MCF 10A (cell line): ENCODE results near the gene EFEMP1. TPM values are rescaled to one million over a fixed set of nuclear protein-coding genes. Genes with fewer than 3 reads are reported as not detected.
A peak's percentile ranks its signal among the peaks of the same experiment; 100 is the strongest.

Experiments used
- BruUV-seq: library from RNA; stranded (reverse); fragments of 400-500 nt; replicated peaks from 2 replicates; lab custom pipeline; 2021; lab: Mats Ljungman, UMichigan
- CTCF ChIA-PET: fragments of 300-600 bp; sonication (Branson Sonifier 250); formaldehyde crosslinking; extraction: SDS; loops from one replicate; lab custom pipeline; 2021; ENCODE audit warnings: antibody characterized with exemption, inconsistent platforms; lab: Yijun Ruan, JAX
- POLR2A ChIA-PET: fragments of 300-600, 350-650 bp; sonication (Branson Sonifier 250); formaldehyde crosslinking; extraction: SDS; loops from one replicate; lab custom pipeline; 2020; ENCODE audit warnings: antibody characterized with exemption, inconsistent platforms; lab: Yijun Ruan, JAX
- DNase-seq: peaks from one replicate; pipeline ENCODE4 v3.0.0-alpha.2; 2018; ENCODE audit not compliant: unreplicated experiment
- H3K27ac Mint-ChIP-seq: one replicate; pipeline ENCODE4 v1.8.0; 2022; ENCODE audit warnings: mild to moderate bottlenecking, low read depth, mixed read lengths; ENCODE audit not compliant: unreplicated experiment
- H3K27me3 Mint-ChIP-seq: one replicate; pipeline ENCODE4 v1.8.0; 2022; ENCODE audit warnings: mixed read lengths; ENCODE audit not compliant: insufficient read depth, unreplicated experiment
- H3K36me3 Mint-ChIP-seq: one replicate; pipeline ENCODE4 v1.8.0; 2022; ENCODE audit warnings: mild to moderate bottlenecking, moderate library complexity, mixed read lengths; ENCODE audit not compliant: insufficient read depth, unreplicated experiment
- H3K4me1 Mint-ChIP-seq: one replicate; pipeline ENCODE4 v1.8.0; 2022; ENCODE audit warnings: mixed read lengths; ENCODE audit not compliant: insufficient read depth, unreplicated experiment
- H3K4me3 Mint-ChIP-seq: one replicate; pipeline ENCODE4 v1.8.0; 2022; ENCODE audit warnings: mild to moderate bottlenecking, moderate library complexity, mixed read lengths; ENCODE audit not compliant: unreplicated experiment
- H3K9me3 Mint-ChIP-seq: one replicate; pipeline ENCODE4 v1.8.0; 2022; ENCODE audit warnings: mixed read lengths; ENCODE audit not compliant: unreplicated experiment
- CTCF ChIP-seq: fragments of 200-600 bp; IDR thresholded peaks from one replicate; pipeline ENCODE4 v1.8.0; 2022; ENCODE audit warnings: antibody characterized with exemption, mild to moderate bottlenecking; ENCODE audit not compliant: unreplicated experiment
- intact Hi-C: fragments of 100-400 bp; cut with micrococcal nuclease; formaldehyde crosslinking; loops from 2 replicates; pipeline ENCODE4 v1.14.1; 2022
- total RNA-seq: library from RNA; stranded (reverse); gene quantifications from 2 replicates; pipeline ENCODE4 v1.2.3, GENCODE V29; 2022

Gene EFEMP1
- total RNA-seq, 1 experiment from 2014 or later, result 163 TPM

DNA sequence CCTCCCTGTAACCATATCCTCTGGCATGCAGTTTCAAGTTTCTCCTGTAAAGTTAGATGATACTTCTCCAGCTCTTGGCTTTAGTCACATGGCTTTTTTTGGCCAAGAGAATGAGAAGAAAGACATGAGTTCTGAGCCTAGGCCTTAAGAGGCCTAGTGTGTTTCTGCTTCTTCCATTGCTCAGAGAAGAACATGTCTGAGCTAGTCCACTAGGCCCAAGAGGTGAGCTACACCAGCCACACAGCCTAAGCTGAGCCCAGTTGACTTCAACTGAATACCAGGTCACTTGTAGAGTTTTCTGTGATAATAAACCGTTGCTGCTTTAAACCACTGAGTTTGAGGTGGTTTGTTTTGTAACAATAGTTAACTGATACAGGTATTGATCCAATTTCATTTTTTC is 19.9 kb upstream of the EFEMP1 start:
- no peaks in the 10 kb centered on the region for H3K27me3 Mint-ChIP-seq
- intact Hi-C loops, result no loop called here
- no peak for DNase-seq
- no peaks in the 10 kb centered on the region for H3K36me3 Mint-ChIP-seq
- ChIA-PET POLR2A (interaction anchor here (1.4 to 1.5 kb wide), 2 partner anchors 11 to 15 kb away, joined by 5 to 8 read pairs; no protein-coding TSS in a partner anchor), CTCF (interaction anchor here (0.6 to 1.8 kb wide), 2 partner anchors 20 to 226 kb away, joined by 3 to 7 read pairs; partner anchors contain the start of gene EFEMP1)
- TF ChIP-seq CTCF, result no peak
- no peaks in the 10 kb centered on the region for H3K4me1 Mint-ChIP-seq
- no peak overlapping the region for H3K4me3 Mint-ChIP-seq
- H3K9me3 Mint-ChIP-seq, result no peaks in the 10 kb centered on the region
- H3K27ac Mint-ChIP-seq, result peak overlapping the region; percentile 63
- no TSS peak for BruUV-seq

DNA sequence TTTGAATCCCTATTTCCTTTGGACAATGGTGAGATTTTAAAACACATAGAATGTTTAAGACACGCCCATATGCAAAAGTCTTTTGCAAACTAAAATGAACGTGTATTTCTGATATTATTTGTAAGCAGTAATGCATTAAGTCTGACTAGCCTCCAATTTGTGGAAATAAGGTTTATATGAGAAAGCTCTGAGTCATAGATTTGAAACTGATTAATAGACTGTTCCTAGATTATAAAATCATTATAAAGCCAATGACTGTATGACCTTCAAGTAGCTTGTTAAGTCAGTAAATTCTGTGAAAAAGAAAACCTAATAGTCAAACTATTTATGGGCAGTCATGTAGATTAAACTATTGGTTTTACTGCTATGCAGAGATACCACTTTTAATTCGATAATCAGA is 12.8 kb upstream of the EFEMP1 start:
- Mint-ChIP-seq H3K4me3 (no peak overlapping the region), H3K27ac (no peak overlapping the region), H3K4me1 (no peaks in the 10 kb centered on the region), H3K9me3 (no peaks in the 10 kb centered on the region), H3K27me3 (no peaks in the 10 kb centered on the region), H3K36me3 (no peaks in the 10 kb centered on the region)
- POLR2A ChIA-PET, result interaction anchor here (0.5 kb wide), 1 partner anchor 36 kb away, joined by 4 read pairs; no protein-coding TSS in a partner anchor
- BruUV-seq, result no TSS peak
- no peak for TF ChIP-seq CTCF
- CTCF ChIA-PET, result no interaction called here
- no peak for DNase-seq
- intact Hi-C loops, result no loop called here

- BruUV-seq, result no TSS peak
- H3K9me3 Mint-ChIP-seq, result no peaks in the 10 kb centered on the region
- no peak for TF ChIP-seq CTCF
- H3K36me3 Mint-ChIP-seq, result no peaks in the 10 kb centered on the region
- no peaks in the 10 kb centered on the region for H3K4me1 Mint-ChIP-seq
- ChIA-PET POLR2A (interaction anchor here (0.6 kb wide), 1 partner anchor 293 kb away, joined by 3 read pairs; no protein-coding TSS in a partner anchor), CTCF (interaction anchor here (0.7 to 1.2 kb wide), 3 partner anchors 12 to 167 kb away, joined by 3 to 5 read pairs (median 3); no protein-coding TSS in a partner anchor)
- no peak for DNase-seq
- no peaks in the 10 kb centered on the region for H3K27me3 Mint-ChIP-seq
- no peak overlapping the region for H3K4me3 Mint-ChIP-seq
- intact Hi-C loops, result no loop called here
- H3K27ac Mint-ChIP-seq, result no peak overlapping the region
These were observed 10.8 kb upstream of the EFEMP1 start for GRCh38 chr2:55934337-55934736.

- POLR2A ChIA-PET, result interaction anchor here (1.2 kb wide), 1 partner anchor 25 kb away, joined by 3 read pairs; no protein-coding TSS in a partner anchor
- H3K36me3 Mint-ChIP-seq, result no peaks in the 10 kb centered on the region
- H3K9me3 Mint-ChIP-seq, result no peaks in the 10 kb centered on the region
- BruUV-seq, result no TSS peak
- CTCF ChIA-PET, result interaction anchor here (1.6 kb wide), 1 partner anchor 28 kb away, joined by 6 read pairs; no protein-coding TSS in a partner anchor
- DNase-seq, result no peak
- H3K4me3 Mint-ChIP-seq, result no peak overlapping the region
- no peak for TF ChIP-seq CTCF
- no peak overlapping the region for H3K27ac Mint-ChIP-seq
- H3K4me1 Mint-ChIP-seq, result no peaks in the 10 kb centered on the region
- intact Hi-C loops, result no loop called here
- H3K27me3 Mint-ChIP-seq, result no peaks in the 10 kb centered on the region
These were observed 9.3 kb upstream of the EFEMP1 start for GRCh38 chr2:55932843-55933242.
